ENCODE data around the gene TCHHL1. TPM values are rescaled to one million over a fixed set of nuclear protein-coding genes. Genes with fewer than 3 reads are reported as not detected.

Gene TCHHL1
- total and polyA plus RNA-seq, 2 of the 13 experiments (the other 11 are each of a cell fraction or from before 2014, with no cell fraction given), result not detected

GRCh38 chr1:152047730-152048415 is 41.0 kb downstream of the TCHHL1 start (continued):
- no peak for TF ChIP-seq SNAPC2 (CRISPR knock-in tag; IDR thresholded peaks at IDR 0.05)
- no peak for TF ChIP-seq ZNF382 (CRISPR knock-in tag; IDR thresholded peaks at IDR 0.05; ENCODE audit: borderline replicate concordance)
- no peak for TF ChIP-seq ZNF749 (CRISPR knock-in tag; IDR thresholded peaks at IDR 0.05; ENCODE audit: borderline replicate concordance)
- TF ChIP-seq, protein P1, sequence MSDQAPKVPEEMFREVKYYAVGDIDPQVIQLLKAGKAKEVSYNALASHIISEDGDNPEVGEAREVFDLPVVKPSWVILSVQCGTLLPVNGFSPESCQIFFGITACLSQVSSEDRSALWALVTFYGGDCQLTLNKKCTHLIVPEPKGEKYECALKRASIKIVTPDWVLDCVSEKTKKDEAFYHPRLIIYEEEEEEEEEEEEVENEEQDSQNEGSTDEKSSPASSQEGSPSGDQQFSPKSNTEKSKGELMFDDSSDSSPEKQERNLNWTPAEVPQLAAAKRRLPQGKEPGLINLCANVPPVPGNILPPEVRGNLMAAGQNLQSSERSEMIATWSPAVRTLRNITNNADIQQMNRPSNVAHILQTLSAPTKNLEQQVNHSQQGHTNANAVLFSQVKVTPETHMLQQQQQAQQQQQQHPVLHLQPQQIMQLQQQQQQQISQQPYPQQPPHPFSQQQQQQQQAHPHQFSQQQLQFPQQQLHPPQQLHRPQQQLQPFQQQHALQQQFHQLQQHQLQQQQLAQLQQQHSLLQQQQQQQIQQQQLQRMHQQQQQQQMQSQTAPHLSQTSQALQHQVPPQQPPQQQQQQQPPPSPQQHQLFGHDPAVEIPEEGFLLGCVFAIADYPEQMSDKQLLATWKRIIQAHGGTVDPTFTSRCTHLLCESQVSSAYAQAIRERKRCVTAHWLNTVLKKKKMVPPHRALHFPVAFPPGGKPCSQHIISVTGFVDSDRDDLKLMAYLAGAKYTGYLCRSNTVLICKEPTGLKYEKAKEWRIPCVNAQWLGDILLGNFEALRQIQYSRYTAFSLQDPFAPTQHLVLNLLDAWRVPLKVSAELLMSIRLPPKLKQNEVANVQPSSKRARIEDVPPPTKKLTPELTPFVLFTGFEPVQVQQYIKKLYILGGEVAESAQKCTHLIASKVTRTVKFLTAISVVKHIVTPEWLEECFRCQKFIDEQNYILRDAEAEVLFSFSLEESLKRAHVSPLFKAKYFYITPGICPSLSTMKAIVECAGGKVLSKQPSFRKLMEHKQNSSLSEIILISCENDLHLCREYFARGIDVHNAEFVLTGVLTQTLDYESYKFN (CRISPR knock-in tag; conservative IDR thresholded peaks at IDR 0.05), result peak; percentile 59
- TF ChIP-seq ZSCAN30 (CRISPR knock-in tag; IDR thresholded peaks at IDR 0.05), result no peak
- no peak for TF ChIP-seq ZNF496 (CRISPR knock-in tag; IDR thresholded peaks at IDR 0.05; ENCODE audit: insufficient replicate concordance)
- TF ChIP-seq, protein P2, sequence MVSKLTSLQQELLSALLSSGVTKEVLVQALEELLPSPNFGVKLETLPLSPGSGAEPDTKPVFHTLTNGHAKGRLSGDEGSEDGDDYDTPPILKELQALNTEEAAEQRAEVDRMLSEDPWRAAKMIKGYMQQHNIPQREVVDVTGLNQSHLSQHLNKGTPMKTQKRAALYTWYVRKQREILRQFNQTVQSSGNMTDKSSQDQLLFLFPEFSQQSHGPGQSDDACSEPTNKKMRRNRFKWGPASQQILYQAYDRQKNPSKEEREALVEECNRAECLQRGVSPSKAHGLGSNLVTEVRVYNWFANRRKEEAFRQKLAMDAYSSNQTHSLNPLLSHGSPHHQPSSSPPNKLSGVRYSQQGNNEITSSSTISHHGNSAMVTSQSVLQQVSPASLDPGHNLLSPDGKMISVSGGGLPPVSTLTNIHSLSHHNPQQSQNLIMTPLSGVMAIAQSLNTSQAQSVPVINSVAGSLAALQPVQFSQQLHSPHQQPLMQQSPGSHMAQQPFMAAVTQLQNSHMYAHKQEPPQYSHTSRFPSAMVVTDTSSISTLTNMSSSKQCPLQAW (CRISPR knock-in tag; IDR thresholded peaks at IDR 0.05), result peak; percentile 19; the same call in 1 of the 2 replicates
- peak; percentile 28 for TF ChIP-seq SRSF1 (optimal IDR thresholded peaks at IDR 0.05; ENCODE audit: low read depth, low read length)
- TF ChIP-seq SRSF9 (IDR thresholded peaks at IDR 0.05; ENCODE audit: borderline replicate concordance, insufficient read depth, low read depth, low read length, poor library complexity, severe bottlenecking), result no peak
- TF ChIP-seq KLF11 (CRISPR knock-in tag; IDR thresholded peaks at IDR 0.05), result no peak
- 0 out of 2 replicates have a peak, but pooled peaks have one; percentile 40 for TF ChIP-seq SNAPC5 (CRISPR knock-in tag; IDR thresholded peaks at IDR 0.05; ENCODE audit: borderline replicate concordance)
- TF ChIP-seq ARNT (IDR thresholded peaks at IDR 0.05), result no peak
- no peak for TF ChIP-seq ZNF431 (CRISPR knock-in tag; IDR thresholded peaks at IDR 0.05; ENCODE audit: borderline replicate concordance, low read depth)
- no peak for TF ChIP-seq ISX (CRISPR knock-in tag; conservative IDR thresholded peaks at IDR 0.05)
- TF ChIP-seq NFE2 (CRISPR knock-in tag; IDR thresholded peaks at IDR 0.05), result no peak
- TF ChIP-seq ZNF552 (CRISPR knock-in tag; IDR thresholded peaks at IDR 0.05; ENCODE audit: borderline replicate concordance), result no peak
- TF ChIP-seq ZKSCAN1 (IDR thresholded peaks at IDR 0.05; ENCODE audit: low read length), result peak; percentile 37; the same call in 1 of the 2 replicates
- no peak for TF ChIP-seq SRSF4 (IDR thresholded peaks at IDR 0.05; ENCODE audit: low read depth, low read length, poor library complexity, severe bottlenecking)
- TF ChIP-seq MEF2D (CRISPR knock-in tag; IDR thresholded peaks at IDR 0.05), result peak; percentile 44; the same call in 1 of the 2 replicates
- no peak for TF ChIP-seq FIP1L1 (IDR thresholded peaks at IDR 0.05; ENCODE audit: borderline replicate concordance, insufficient read depth, low read depth, low read length)
- TF ChIP-seq, protein P3, sequence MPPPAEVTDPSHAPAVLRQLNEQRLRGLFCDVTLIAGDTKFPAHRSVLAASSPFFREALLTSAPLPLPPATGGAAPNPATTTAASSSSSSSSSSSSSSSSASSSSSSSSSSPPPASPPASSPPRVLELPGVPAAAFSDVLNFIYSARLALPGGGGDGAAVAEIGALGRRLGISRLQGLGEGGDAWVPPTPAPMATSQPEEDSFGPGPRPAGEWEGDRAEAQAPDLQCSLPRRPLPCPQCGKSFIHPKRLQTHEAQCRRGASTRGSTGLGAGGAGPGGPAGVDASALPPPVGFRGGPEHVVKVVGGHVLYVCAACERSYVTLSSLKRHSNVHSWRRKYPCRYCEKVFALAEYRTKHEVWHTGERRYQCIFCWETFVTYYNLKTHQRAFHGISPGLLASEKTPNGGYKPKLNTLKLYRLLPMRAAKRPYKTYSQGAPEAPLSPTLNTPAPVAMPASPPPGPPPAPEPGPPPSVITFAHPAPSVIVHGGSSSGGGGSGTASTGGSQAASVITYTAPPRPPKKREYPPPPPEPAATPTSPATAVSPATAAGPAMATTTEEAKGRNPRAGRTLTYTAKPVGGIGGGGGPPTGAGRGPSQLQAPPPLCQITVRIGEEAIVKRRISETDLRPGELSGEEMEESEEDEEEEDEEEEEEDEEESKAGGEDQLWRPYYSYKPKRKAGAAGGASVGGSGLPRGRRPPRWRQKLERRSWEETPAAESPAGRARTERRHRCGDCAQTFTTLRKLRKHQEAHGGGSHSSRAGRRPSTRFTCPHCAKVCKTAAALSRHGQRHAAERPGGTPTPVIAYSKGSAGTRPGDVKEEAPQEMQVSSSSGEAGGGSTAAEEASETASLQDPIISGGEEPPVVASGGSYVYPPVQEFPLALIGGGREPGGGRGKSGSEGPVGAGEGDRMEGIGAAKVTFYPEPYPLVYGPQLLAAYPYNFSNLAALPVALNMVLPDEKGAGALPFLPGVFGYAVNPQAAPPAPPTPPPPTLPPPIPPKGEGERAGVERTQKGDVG (CRISPR knock-in tag; IDR thresholded peaks at IDR 0.05; ENCODE audit: borderline replicate concordance), result no peak

Measured in HepG2 (cell line).